K562 (cell line): ENCODE data around the gene FBXL13. TPM values are rescaled to one million over a fixed set of nuclear protein-coding genes. Genes with fewer than 3 reads are reported as not detected.

Experiments
- ARNT ChIP-seq, 2 experiments: fragments of 450-650 bp; IDR thresholded peaks; 2 replicates each; pipeline ENCODE4 v1.6.1; 2016; ENCODE audit warnings: mild to moderate bottlenecking in 1 of 2
- BCL6 ChIP-seq: fragments of 250-450 bp; sonication (Bioruptor Pico); IDR thresholded peaks from 2 replicates; pipeline ENCODE4 v1.4.0; 2020
- BCOR ChIP-seq: fragments of 450-650 bp; IDR thresholded peaks from 2 replicates; pipeline ENCODE4 v1.6.1; 2016
- CBX1 ChIP-seq: sonication (generic); IDR thresholded peaks from 2 replicates; pipeline ENCODE4 v1.6.1; 2016; ENCODE audit warnings: antibody characterized with exemption, low read depth, mild to moderate bottlenecking
- CSDE1 ChIP-seq, 2 experiments: fragments of 450-650 bp; IDR thresholded peaks; 2 replicates each; pipeline ENCODE4 v1.6.1; 2016; ENCODE audit warnings: mild to moderate bottlenecking in 1 of 2
- EP300 ChIP-seq: IDR thresholded peaks from 2 replicates; pipeline ENCODE4 v1.6.1; 2012; ENCODE audit warnings: low read length, improper control_type of control experiment
- FOXK1 ChIP-seq: sonication (generic); formaldehyde crosslinking; IDR thresholded peaks from 2 replicates; pipeline ENCODE4 v1.8.0; 2022; ENCODE audit warnings: missing genetic modification reagents, mild to moderate bottlenecking, borderline replicate concordance
- HDAC8 ChIP-seq: fragments of 450-650 bp; IDR thresholded peaks from 2 replicates; pipeline ENCODE4 v1.6.1; 2016; ENCODE audit warnings: mild to moderate bottlenecking, missing genetic modification characterization, moderate library complexity, missing compliant biosample characterization
- KDM1A ChIP-seq, 2 experiments: fragments of 450-650 bp; IDR thresholded peaks; 2 replicates each; pipeline ENCODE4 v1.6.1; 2016; ENCODE audit warnings: mild to moderate bottlenecking in 2 of 2
- MEF2A ChIP-seq: IDR thresholded peaks from 2 replicates; pipeline ENCODE4 v1.6.1; 2011; ENCODE audit warnings: low read depth, mild to moderate bottlenecking, low read length, moderate library complexity; ENCODE audit not compliant: control insufficient read depth
- MIER1 ChIP-seq: fragments of 450-650 bp; IDR thresholded peaks from 2 replicates; pipeline ENCODE4 v1.6.1; 2016; ENCODE audit warnings: antibody characterized with exemption, mild to moderate bottlenecking, low read depth
- MXI1 ChIP-seq: IDR thresholded peaks from 2 replicates; pipeline ENCODE4 v1.6.1; 2011; ENCODE audit warnings: low read depth, mild to moderate bottlenecking, improper control_type of control experiment, low read length
- NBN ChIP-seq: fragments of 450-650 bp; IDR thresholded peaks from 2 replicates; pipeline ENCODE4 v1.6.1; 2016; ENCODE audit warnings: low read depth, mild to moderate bottlenecking
- NFE2 ChIP-seq: IDR thresholded peaks from 2 replicates; pipeline ENCODE4 v1.6.1; 2014; ENCODE audit warnings: antibody characterized with exemption, low read depth
- SMARCE1 ChIP-seq: fragments of 450-650 bp; IDR thresholded peaks from 2 replicates; pipeline ENCODE4 v1.7.1; 2016; ENCODE audit warnings: mild to moderate bottlenecking
- ZNF384 ChIP-seq: IDR thresholded peaks from 2 replicates; pipeline ENCODE4 v1.6.1; 2012; ENCODE audit warnings: low read depth, low read length, improper control_type of control experiment
- ZSCAN32 ChIP-seq: fragments of 450-650 bp; formaldehyde crosslinking; IDR thresholded peaks from 2 replicates; pipeline ENCODE4 v1.4.0; 2020; ENCODE audit warnings: mild to moderate bottlenecking, moderate library complexity
- polyA plus RNA-seq, 8 experiments: library from polyadenylated mRNA; depleted of rRNA in 4 of 8; stranded (reverse) in 5 of 8; unstranded in 3 of 8; fragments of >200 nt; fragmentation: Nextera tagmentation in 2 of 8; fragmentation: Illumina TruSeq in 1 of 8; extraction: Ambion mirVana in 2 of 8; extraction: Trizol in 1 of 8; gene quantifications; 2 replicates each; pipeline versions ENCODE4 v1.2.1 to v1.2.3, GENCODE V29; 2011 to 2014; ENCODE audit warnings: inconsistent platforms in 1 of 8, missing spikeins in 1 of 8
- total RNA-seq, 7 experiments: library from RNA; depleted of rRNA in 6 of 7; stranded (reverse); fragments of >200 nt in 6 of 7; fragmentation: Illumina TruSeq in 2 of 7; extraction: Trizol in 2 of 7; gene quantifications; 2 replicates each; pipeline versions ENCODE4 v1.2.1 to v1.2.3, GENCODE V29; 2011 to 2021; ENCODE audit warnings: low replicate concordance in 1 of 7
- TF ChIP-seq, protein P1 (sequence below): sonication (generic); formaldehyde crosslinking; IDR thresholded peaks from 2 replicates; pipeline ENCODE4 v1.8.1; 2023; ENCODE audit warnings: mild to moderate bottlenecking, missing genetic modification reagents
- TF ChIP-seq, protein P2 (sequence below): fragments of 450-650 bp; formaldehyde crosslinking; conservative IDR thresholded peaks from 2 replicates; pipeline ENCODE4 v1.4.0; 2022; ENCODE audit warnings: mild to moderate bottlenecking, missing genetic modification characterization
- TF ChIP-seq, protein P3 (sequence below), 2 experiments: fragments of 450-650 bp in 1 of 2; sonication (generic) in 1 of 2; formaldehyde crosslinking; conservative IDR thresholded peaks; 2 replicates each; pipeline versions ENCODE4 v1.4.0 to v1.8.1; 2020 to 2022; ENCODE audit warnings: mild to moderate bottlenecking in 1 of 2, missing genetic modification reagents in 1 of 2
- TF ChIP-seq, protein P4 (sequence below): fragments of 250-450 bp; sonication (Bioruptor Pico); IDR thresholded peaks from 2 replicates; pipeline ENCODE4 v1.5.1; 2021; ENCODE audit warnings: mild to moderate bottlenecking
- TF ChIP-seq, protein P5 (sequence below): sonication (generic); formaldehyde crosslinking; IDR thresholded peaks from 2 replicates; pipeline ENCODE4 v1.8.1; 2022; ENCODE audit warnings: missing genetic modification reagents
- TF ChIP-seq, protein P6 (sequence below): fragments of 450-650 bp; formaldehyde crosslinking; IDR thresholded peaks from 2 replicates; pipeline ENCODE4 v1.4.0; 2022; ENCODE audit warnings: missing genetic modification characterization

FBXL13 gene
- total and polyA plus RNA-seq, 9 of the 15 experiments (the other 6 are each of a cell fraction or from before 2014, with no cell fraction given), result 16.3 to 55.0 (median 25.4) TPM

DNA sequence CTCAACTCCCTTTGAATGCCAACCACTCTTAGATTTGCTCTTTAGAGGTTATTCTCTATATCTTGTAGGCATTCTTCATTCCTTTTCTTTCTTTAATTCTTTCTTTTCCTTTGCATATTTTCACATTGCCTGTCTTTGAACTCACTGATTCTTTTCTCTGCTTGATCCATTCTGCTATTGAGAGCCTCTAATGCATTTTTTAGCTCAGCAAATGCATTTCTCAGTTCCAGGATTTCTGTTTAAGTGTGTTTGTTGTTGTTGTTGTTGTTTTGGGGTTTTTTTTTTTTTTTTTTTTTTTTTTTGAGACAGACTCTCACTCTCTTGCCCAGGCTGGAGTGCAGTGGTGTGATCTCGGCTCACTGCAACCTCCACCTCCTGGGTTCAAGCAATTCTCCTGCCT is 71.6 kb downstream of the FBXL13 start (continued):
- TF ChIP-seq, protein P1, sequence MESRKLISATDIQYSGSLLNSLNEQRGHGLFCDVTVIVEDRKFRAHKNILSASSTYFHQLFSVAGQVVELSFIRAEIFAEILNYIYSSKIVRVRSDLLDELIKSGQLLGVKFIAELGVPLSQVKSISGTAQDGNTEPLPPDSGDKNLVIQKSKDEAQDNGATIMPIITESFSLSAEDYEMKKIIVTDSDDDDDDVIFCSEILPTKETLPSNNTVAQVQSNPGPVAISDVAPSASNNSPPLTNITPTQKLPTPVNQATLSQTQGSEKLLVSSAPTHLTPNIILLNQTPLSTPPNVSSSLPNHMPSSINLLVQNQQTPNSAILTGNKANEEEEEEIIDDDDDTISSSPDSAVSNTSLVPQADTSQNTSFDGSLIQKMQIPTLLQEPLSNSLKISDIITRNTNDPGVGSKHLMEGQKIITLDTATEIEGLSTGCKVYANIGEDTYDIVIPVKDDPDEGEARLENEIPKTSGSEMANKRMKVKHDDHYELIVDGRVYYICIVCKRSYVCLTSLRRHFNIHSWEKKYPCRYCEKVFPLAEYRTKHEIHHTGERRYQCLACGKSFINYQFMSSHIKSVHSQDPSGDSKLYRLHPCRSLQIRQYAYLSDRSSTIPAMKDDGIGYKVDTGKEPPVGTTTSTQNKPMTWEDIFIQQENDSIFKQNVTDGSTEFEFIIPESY (CRISPR knock-in tag), result no peak
- TF ChIP-seq MIER1 (peak; percentile 54; the same call in 1 of the 2 replicates), KDM1A (IDR thresholded peaks at IDR 0.05) (peak in 1 of 2 experiments; percentile 25; a peak in 1 of 4 replicates), NBN (peak; percentile 76), CBX1 (peak; percentile 70; the same call in 1 of the 2 replicates), SMARCE1 (no peak), MEF2A (0 out of 2 replicates have a peak, but pooled peaks have one; percentile 38), ZNF384 (no peak), BCOR (peak; percentile 11; the same call in 1 of the 2 replicates), ARNT (IDR thresholded peaks at IDR 0.05) (peak in 1 of 2 experiments; percentile 35; a peak in 1 of 4 replicates), CSDE1 (IDR thresholded peaks at IDR 0.05) (no peak), BCL6 (no peak), EP300 (no peak), MXI1 (no peak), HDAC8 (tag) (no peak), ZSCAN32 (no peak), NFE2 (no peak), FOXK1 (CRISPR knock-in tag) (no peak)
- TF ChIP-seq, protein P2, sequence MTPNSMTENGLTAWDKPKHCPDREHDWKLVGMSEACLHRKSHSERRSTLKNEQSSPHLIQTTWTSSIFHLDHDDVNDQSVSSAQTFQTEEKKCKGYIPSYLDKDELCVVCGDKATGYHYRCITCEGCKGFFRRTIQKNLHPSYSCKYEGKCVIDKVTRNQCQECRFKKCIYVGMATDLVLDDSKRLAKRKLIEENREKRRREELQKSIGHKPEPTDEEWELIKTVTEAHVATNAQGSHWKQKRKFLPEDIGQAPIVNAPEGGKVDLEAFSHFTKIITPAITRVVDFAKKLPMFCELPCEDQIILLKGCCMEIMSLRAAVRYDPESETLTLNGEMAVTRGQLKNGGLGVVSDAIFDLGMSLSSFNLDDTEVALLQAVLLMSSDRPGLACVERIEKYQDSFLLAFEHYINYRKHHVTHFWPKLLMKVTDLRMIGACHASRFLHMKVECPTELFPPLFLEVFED (CRISPR knock-in tag), result no peak
- TF ChIP-seq, protein P3, sequence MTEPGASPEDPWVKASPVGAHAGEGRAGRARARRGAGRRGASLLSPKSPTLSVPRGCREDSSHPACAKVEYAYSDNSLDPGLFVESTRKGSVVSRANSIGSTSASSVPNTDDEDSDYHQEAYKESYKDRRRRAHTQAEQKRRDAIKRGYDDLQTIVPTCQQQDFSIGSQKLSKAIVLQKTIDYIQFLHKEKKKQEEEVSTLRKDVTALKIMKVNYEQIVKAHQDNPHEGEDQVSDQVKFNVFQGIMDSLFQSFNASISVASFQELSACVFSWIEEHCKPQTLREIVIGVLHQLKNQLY (CRISPR knock-in tag; conservative IDR thresholded peaks at IDR 0.05), result no peak
- TF ChIP-seq, protein P4, sequence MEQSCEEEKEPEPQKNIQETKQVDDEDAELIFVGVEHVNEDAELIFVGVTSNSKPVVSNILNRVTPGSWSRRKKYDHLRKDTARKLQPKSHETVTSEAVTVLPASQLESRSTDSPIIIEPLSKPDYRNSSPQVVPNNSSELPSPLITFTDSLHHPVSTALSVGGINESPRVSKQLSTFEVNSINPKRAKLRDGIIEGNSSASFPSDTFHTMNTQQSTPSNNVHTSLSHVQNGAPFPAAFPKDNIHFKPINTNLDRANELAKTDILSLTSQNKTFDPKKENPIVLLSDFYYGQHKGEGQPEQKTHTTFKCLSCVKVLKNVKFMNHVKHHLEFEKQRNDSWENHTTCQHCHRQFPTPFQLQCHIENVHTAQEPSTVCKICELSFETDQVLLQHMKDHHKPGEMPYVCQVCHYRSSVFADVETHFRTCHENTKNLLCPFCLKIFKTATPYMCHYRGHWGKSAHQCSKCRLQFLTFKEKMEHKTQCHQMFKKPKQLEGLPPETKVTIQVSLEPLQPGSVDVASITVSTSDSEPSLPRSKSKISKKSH (CRISPR knock-in tag), result peak; percentile 80; the same call in 1 of the 2 replicates
- TF ChIP-seq, protein P5, sequence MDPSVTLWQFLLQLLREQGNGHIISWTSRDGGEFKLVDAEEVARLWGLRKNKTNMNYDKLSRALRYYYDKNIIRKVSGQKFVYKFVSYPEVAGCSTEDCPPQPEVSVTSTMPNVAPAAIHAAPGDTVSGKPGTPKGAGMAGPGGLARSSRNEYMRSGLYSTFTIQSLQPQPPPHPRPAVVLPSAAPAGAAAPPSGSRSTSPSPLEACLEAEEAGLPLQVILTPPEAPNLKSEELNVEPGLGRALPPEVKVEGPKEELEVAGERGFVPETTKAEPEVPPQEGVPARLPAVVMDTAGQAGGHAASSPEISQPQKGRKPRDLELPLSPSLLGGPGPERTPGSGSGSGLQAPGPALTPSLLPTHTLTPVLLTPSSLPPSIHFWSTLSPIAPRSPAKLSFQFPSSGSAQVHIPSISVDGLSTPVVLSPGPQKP, result no peak
- TF ChIP-seq, protein P6, sequence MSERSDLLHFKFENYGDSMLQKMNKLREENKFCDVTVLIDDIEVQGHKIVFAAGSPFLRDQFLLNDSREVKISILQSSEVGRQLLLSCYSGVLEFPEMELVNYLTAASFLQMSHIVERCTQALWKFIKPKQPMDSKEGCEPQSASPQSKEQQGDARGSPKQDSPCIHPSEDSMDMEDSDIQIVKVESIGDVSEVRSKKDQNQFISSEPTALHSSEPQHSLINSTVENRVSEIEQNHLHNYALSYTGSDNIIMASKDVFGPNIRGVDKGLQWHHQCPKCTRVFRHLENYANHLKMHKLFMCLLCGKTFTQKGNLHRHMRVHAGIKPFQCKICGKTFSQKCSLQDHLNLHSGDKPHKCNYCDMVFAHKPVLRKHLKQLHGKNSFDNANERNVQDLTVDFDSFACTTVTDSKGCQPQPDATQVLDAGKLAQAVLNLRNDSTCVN (CRISPR knock-in tag), result no peak
